Measurements from ENCODE around the gene CRYGA.

Gene CRYGA, protein sequence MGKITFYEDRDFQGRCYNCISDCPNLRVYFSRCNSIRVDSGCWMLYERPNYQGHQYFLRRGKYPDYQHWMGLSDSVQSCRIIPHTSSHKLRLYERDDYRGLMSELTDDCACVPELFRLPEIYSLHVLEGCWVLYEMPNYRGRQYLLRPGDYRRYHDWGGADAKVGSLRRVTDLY

DNA sequence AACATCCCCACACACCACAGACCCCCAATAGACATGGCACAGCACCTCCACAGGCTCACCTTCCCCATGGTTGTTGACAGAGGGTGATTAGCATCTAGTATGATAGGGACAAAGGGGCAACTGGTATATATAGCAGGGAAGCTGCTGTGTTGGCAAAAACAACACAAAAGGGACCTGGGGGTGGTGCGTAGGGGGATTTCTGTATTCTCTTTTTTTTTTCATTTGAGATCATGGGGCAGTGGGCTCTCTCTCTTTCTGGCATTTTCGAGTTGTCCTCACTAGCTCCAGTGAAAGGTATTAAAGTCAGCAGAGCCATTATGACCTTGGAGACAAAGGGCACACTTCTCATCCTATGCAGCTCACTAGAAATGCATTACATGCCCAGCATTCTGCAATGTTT, at the start of gene CRYGA:
Gene CRYGA (minus strand): TSS at position 101 of the 400 bp plus-strand sequence. CDS start 33 bp downstream, at position 68.
- in situ Hi-C loops (cut with MboI; ENCODE audit: low sequenced_read_pairs): no loop called here

DNA sequence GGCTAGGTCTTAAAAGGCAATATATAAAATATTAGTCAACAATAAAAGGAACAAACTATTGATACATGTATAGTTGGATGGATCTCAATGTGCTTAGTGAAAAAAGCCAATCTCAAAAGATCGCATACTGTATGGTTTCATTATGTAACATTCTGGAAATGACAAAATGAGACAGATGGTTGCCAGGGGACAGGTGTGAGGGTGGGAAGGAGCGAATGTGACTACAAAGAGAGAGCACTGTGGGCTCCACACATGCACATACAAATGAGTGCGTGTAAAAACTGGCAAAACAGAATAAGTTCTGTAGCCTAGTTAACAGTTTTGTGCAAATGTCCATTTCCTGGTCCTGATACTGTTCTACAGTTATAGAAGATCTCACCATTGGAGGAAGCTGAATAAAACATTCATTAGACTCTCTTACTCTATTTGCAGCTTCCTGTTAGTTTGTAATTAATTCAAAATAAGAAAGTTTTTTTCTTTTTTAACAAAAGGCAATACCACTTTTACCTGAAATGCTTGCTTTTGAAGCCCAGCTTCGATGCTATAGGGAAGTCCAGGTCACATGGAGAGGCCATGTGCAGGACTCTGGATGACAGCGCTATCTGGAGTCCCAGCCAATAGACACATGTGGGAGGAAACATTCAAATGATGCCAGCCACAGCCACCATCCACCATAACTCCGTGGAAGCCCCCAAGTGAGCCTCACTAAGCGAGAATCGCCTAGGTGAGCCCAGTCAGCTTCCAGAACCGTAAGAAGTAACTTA, 47.5 kb upstream of the CRYGA start:
- in situ Hi-C loops (cut with MboI; ENCODE audit: low sequenced_read_pairs): no loop called here

DNA sequence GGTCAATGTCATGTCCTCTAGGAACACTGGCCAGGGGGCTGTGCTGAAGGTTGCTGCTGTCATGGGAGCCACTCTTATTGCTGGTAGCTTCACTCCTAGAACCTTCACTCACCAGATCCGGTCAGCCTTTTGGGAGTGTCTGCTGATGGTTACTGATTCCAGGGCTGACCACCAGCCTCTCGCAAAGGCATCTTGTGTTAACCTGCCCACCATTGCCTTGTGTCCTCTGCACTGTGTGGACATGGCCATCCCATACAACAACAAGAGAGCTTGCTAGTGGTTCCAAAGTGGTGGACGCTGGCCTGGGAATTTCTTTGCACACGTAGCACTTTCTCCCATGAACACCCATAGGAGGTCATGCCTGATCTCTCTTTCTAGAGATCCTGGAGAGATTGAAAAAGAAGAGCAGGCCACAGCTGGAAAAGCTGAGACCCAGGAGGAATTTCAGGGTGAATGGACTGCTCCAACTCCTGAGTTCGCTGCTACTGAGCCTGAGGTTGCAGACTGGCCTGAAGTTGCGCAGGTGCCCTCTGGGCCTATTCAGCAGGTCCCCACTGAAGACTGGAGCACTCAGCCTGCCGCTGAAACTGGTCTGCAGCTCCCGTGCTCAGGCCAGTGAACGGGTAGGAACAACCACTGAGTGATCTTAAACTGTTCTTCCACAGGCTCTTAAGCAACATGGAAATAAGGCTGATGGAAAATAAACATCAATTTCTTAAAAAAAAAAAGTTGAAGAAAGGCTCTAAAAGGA, 45.1 kb upstream of the CRYGA start:
- in situ Hi-C loops (cut with MboI; ENCODE audit: low sequenced_read_pairs): no loop called here

DNA sequence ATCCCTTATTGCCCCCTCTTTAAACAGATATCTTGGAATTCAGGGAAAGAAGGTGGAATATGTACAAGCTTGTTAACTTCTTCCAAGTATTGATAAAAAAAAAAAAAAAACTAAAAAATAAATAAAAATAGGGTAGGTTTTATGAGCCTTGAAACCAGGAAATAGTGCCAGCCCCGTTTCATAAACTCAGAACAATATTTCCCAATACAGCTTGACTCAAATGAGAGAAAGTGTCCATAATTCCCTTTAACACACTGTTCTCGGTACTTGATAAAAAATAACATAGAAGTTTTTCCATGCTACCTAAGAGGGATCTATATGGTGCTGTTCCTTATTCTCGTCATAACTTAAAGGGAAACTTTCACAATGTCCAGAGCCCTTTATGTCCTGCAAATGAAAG, 44.4 kb upstream of the CRYGA start:
- in situ Hi-C loops (cut with MboI; ENCODE audit: low sequenced_read_pairs): no loop called here

DNA sequence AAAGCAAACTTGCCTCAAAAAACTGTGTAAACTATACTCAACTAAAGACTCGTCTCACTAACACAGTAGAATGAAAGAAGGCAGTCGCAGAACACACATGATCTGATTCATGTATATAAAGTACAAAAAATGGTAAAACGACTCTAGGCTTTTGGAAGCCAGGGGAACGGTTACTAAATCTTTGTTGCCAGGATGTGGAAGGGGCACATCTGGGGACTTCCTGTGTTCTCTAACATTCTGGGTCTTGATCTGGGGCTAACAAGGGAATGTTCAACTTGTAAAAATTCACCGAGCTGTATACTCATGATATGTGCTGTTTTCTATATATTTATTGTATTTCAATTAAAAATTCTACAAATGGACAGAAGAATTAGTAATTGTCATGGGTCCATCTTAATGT, 40.8 kb upstream of the CRYGA start:
- in situ Hi-C loops (cut with MboI; ENCODE audit: low sequenced_read_pairs): no loop called here

DNA sequence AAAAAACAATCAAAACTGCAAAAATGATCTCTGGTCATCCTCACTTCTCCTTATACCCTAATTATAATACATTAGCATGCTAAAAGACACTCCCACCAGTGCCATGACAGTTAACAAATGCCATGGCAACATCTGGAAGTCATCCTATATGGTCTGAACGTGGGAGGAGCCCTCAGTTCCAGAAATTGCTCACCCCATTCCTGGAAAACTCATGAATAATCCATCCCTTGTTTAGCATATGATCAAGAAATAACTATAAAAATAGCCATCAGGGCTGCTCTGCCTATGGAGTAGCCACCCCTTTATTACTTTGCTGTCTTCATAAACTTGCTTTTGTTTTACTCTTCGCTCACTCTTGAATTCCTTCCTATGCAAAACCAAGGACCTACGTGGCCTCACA, 32.1 kb upstream of the CRYGA start:
- in situ Hi-C loops (cut with MboI; ENCODE audit: low sequenced_read_pairs): no loop called here

DNA sequence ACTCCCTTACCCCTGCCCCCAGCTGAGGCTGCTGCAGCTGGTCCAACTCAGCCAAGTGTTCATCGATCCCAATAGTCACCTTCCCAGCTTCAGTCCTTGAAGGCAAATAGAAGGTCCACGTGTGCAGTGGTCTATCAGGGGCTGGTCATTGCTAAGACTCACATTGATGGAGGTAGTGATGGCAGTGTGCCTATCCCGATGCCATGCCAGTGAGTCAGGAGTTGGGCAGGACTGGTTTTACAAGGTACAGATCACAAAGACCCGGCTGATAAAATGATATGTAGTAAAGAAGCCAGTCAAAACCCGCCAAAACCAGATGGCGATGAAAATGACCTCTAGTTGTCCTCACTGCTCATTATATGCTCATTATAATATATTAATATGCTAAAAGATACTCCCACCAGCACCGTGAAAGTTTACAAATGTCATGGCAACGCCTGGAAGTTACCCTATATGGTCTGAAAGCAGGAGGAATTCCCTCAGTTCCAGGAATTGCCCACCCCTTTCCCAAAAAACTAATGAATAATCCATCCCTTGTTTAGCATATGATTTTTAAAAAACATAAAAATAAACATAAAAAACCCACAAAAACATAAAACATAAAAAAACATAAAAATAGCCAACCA, 29.3 kb upstream of the CRYGA start:
- in situ Hi-C loops (cut with MboI; ENCODE audit: low sequenced_read_pairs): no loop called here

DNA sequence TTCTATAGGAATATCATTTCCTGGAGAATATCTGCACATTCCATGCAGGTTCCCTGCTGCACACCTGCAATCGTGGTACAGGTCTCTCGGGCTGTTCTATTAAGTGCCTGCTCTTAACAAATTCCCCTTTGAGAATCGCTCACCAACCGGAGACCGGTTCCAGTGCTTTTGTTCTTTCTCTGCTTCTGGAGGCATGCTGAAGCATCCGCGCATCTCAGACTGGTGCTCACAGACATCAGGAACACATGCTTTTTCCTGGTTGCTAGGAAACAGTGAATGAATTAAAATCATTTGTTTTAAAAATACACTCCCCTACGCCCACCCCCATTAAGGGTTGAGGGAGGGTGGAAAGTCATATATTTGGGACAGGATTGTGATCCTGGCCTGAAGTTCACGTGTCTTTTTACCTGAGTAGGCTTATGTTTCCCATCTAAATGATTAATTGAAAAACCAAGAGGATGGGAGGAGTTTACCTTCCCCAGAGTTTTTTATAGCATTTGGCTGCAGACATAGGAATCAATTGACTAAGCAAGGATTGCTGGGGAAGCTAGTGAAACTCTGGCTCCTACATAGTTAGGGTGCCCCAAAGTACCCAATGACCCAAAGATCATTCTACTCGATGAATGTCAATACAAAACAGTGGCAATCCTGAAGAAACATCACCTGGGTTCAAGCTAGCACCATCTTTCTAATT, 26.6 kb upstream of the CRYGA start, which contains the start of gene C2orf80:
Gene C2orf80 (minus strand): TSS at position 221 of the 694 bp plus-strand sequence. CDS start 3,044 bp downstream, outside the sequence.
- in situ Hi-C loops (cut with MboI; ENCODE audit: low sequenced_read_pairs): no loop called here

DNA sequence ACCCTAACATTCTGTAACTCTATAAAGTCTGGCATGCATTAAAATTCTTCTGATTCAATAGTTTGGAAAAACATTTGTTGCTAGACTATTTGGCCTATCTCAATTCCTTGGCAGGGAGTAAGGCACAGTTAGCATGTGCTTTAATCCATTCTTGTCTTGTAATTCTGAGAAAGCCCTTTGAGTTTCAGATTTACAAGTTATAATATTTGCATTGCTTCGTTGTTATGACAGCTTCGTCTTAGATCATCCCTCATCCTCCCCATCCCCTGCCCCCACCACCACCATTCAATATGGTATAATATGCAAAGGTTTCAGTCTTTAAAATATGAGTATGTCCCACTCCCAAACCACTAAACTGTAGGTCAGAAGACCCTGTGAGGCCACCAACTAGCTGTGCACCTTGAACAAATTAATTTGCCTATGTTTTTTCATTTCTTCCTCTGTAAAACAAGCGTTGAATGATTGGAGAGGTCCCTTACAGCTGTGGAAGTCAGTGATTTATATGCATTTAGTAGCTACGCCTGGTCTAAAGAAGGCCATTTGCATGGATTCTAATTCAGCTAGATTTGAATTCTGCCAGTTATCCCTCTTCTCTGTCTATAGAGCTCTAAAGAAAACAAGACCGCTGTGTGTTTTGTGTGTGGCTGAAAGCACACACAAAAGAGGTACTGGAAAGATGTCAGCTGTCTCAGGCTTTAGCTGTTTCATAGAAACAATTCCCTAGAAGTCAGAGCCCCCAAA, 25.9 kb upstream of the CRYGA start:
- in situ Hi-C loops (cut with MboI; ENCODE audit: low sequenced_read_pairs): no loop called here

DNA sequence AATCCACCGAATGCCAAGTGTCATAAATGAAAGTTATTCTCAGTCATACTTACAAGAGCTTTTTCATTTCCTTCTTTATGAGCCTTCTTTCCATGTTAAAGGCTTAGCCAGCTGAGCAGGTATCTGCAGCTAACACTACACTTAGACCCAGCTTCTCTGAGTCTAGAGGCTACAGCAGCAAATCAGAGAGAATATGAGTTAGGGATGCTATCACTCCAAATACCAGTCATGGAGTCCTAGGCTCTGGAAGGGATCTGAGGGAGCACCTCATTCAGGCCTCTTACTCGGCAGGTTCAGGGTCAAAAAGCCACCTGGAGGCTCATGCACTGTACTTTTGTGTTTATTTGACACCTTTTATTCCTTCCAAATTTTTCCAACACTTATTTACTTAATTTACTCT, 23.5 kb upstream of the CRYGA start:
- in situ Hi-C loops (cut with MboI; ENCODE audit: low sequenced_read_pairs): no loop called here

DNA sequence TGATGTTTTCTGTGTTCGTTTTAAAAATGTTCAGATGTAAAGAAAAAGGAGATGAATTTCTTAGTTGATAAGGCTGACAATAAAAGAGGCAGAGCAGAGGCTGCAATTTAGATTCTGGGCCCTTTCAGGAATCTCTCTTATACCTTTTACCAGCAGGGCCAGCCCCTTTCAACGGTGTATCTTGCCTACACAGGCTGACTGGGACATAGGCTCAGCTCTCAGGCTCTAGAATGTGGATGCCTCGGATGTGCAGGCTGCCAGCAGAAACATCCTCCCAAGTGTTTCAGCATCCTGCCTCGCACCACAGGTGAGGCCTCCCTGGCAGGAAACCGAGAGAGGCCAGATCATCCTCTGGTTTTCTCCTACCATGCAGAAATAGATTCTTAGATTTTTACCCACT, 23.1 kb upstream of the CRYGA start:
- in situ Hi-C loops (cut with MboI; ENCODE audit: low sequenced_read_pairs): no loop called here

DNA sequence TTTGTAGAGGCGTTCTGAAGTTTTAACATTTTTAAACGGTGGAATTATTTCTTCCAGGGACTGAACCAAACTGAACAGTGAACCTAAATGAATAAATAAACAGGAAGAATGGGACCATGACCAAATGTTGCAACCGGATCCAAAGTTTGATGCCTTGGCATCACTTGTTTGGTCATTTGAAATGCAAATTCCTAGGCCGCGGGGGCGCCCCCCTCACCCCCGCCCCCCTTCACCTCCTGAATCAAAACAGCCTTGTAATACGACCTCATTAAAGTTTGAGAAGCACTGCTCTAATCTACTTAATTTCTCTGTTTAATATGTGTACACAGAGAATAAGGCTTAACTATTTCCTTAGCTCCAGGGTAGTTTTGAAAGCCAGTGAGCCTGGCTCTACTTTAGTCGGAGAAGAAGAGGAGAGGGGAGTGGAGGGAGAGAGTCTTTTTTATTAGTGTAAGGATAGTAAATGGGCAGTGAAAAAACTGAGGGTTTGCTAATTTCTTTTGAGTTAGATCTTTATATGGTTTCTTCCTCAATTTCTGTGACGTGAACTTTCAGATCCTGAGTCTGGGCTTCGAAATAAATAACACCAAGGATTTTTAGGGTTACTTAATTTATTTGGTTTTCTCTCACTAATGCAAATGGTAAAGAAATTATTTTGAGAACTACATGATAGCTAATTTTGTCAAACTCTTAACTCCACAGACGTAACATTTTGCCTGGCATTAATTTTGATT, 20.8 kb upstream of the CRYGA start:
- in situ Hi-C loops (cut with MboI; ENCODE audit: low sequenced_read_pairs): no loop called here

DNA sequence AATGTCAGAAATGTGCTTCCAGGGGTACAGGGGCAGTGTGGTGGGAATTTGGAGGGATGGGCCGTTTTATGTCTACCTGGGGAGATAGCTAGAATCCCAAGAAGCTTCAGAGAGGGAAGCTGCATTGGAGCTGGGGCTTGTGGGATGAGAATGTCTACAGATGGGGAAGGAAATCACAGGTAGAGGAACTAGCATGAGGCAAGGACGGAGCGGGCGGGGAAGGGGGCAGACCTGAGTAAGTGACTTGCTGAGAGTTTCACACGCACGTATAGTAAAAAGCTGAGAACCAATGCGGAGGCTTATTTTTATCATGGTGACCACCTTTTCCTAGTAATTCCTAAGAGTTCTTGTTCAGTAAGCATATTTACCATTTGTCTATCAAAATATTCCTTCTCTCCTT, 20.1 kb upstream of the CRYGA start:
- in situ Hi-C loops (cut with MboI; ENCODE audit: low sequenced_read_pairs): no loop called here

DNA sequence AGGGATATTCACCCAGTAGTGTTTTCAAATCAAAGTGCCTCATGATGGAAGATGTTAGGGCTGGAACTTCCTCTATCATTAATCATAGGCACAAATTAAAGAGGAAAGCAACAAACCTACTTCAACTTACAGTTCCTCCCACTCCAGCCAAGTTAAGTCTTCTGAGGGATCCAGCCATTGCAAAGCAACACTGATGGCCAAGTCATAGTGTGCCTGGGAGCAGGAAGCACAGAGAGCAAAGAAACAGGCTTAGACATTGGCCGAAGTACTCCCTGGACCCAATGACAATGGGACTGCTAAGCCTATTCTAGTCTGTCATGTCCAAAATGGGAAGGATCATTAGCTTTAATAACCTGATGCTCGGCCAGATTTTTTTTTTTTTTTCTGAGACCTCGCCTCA, 19.4 kb upstream of the CRYGA start:
- in situ Hi-C loops (cut with MboI; ENCODE audit: low sequenced_read_pairs): no loop called here

DNA sequence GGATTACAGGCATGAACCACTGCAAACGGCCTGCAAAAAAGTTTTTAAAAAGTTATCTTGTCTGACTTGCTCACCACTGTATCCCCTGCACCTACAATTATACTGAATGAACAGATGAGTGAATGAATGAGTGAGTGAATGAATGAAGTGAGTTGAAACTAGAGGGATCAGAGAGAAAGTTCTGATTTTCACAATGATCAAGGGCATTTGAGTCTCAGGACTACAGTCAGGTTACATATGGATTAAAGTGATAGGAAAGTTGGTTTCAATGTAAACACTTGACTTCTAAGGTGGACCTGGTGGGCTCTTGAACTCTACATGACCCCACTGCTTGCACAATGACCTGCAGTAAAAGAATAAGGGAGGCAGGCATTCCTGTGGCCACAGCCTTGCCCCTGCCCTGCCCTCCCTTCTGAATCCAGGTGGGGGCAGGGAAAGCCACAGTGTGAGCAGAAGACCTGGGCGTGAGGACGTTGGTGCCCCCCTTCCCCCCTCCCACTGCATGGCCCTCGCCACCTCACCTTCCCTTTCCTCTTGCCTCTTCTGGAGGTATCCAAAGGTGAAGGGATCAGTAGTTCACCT, 15.7 kb upstream of the CRYGA start:
- in situ Hi-C loops (cut with MboI; ENCODE audit: low sequenced_read_pairs): no loop called here

DNA sequence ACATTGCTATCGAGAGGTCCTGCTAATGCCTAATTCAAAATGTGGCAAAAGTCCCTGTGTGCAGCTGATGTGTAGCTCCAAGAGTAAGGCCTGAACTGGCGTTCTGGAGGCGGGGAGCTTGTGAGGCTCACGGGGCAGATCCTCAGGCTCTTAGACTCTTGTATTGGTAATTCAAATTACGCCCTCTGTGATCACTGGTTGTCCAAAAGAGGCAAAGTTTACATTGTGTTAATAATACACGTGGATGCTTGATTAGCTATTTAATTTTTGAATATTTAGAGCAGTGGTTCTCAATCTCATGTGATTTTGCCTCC, 12.4 kb upstream of the CRYGA start:
- in situ Hi-C loops (cut with MboI; ENCODE audit: low sequenced_read_pairs): no loop called here

DNA sequence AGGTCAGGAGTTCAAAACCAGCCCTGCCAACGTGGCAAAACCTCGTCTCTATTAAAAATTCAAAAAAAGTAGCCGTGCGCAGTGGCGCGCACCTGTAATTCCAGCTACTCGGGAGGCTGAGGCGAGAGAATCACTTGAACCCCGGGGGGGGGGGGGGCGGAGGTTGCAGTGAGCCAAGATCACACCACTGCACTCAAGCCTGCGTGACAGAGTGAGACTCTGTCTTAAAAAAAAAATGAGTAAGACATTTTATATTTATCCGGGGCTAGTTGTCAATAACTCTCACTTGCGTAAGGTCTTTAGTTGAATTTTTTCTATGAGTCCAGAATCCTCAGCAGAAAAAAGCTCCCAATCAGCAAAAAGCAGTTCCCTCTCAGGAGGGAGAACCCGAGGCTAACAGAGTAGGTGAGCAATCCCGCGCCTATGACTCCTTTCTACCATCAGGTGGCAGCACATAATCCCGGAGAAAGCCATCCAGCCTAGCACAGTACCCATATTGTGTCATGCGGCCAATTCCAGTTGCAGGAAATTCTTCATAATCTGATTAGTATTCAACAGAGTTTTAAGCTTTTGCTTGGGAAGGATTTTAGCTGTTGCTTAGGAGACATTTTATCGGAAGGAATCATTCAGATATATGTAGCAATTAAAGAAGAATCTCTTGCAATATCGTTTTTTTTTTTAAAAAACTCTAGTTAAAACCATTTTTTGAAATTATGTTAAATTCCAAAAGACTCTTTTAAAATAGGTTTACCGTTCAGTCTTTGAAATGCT, 11.9 kb upstream of the CRYGA start:
- in situ Hi-C loops (cut with MboI; ENCODE audit: low sequenced_read_pairs): no loop called here

DNA sequence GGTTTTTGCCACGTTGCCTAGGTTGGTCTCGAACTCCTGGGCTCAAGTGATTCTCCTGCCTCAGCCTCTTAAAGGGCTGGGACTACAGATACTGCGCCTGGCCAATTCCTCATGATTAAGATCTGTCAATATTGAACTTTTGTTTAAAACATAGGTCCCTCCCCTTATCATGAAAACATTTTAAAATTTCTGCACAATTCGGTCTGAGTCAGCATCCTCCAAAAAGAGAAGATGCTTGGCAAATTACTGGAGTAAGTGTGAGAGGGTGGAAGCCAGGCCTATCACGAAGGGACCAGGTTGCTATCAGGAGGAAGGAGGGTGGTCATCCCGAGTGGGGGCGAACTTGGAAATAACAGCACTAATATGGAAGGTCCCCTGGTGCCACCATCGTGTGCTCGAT, 10.8 kb upstream of the CRYGA start:
- in situ Hi-C loops (cut with MboI; ENCODE audit: low sequenced_read_pairs): no loop called here

DNA sequence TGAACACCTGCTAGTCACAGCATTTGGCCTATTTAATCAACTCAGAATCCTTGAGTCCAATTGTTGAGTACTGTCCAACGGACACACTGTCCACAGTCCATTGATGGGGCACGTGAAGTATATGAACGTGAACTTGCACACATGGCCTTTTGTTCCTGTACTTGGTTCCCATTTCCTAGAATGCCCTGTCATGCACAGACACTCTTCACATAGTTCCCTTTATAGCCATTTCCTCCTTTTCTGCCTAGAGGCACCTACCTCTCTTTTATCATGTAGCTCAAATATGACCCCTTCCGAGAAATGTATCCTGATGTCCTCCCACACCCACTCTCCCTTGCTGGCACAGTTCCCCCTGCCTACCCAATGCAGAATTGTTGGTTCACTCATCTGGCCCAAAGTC, 8.7 kb upstream of the CRYGA start:
- in situ Hi-C loops (cut with MboI; ENCODE audit: low sequenced_read_pairs): no loop called here
